Measurements from ENCODE around the gene C12orf75.
"Not testable (repeated sequence)": the region's sequence is repeated elsewhere in the genome, so short reads cannot be mapped to it uniquely, and the experiment has no call there.

GRCh38 chr12:105311936-105312335 is 18.6 kb upstream of the C12orf75 start:
- not testable (repeated sequence) for TF ChIP-seq CTCF, POLR2A (IDR thresholded peaks at IDR 0.05)
